K562 (cell line): ENCODE results near the gene ZFTA. TPM values are rescaled to one million over a fixed set of nuclear protein-coding genes. Genes with fewer than 3 reads are reported as not detected.
A peak's percentile ranks its signal among the peaks of the same experiment; 100 is the strongest.

Experiments
- CHAMP1 ChIP-seq: fragments of 450-650 bp; IDR thresholded peaks from 2 replicates; pipeline ENCODE4 v1.6.1; 2016; ENCODE audit warnings: mild to moderate bottlenecking
- RAD51 ChIP-seq: fragments of 450-650 bp; IDR thresholded peaks from 2 replicates; pipeline ENCODE4 v1.7.1; 2016; ENCODE audit warnings: low read depth, mild to moderate bottlenecking, borderline replicate concordance
- ZC3H4 ChIP-seq: sonication (generic); formaldehyde crosslinking; IDR thresholded peaks from 2 replicates; pipeline ENCODE4 v1.9.0; 2021; ENCODE audit warnings: missing genetic modification reagents, borderline replicate concordance
- ZNF212 ChIP-seq: fragments of 450-650 bp; formaldehyde crosslinking; IDR thresholded peaks from 2 replicates; pipeline ENCODE4 v1.4.0; 2020; ENCODE audit warnings: mild to moderate bottlenecking
- ZNF778 ChIP-seq: fragments of 450-650 bp; formaldehyde crosslinking; IDR thresholded peaks from 2 replicates; pipeline ENCODE4 v1.4.0; 2020; ENCODE audit warnings: mild to moderate bottlenecking, moderate library complexity
- polyA plus RNA-seq, 8 experiments: library from polyadenylated mRNA; depleted of rRNA in 4 of 8; stranded (reverse) in 5 of 8; unstranded in 3 of 8; fragments of >200 nt; fragmentation: Nextera tagmentation in 2 of 8; fragmentation: Illumina TruSeq in 1 of 8; extraction: Ambion mirVana in 2 of 8; extraction: Trizol in 1 of 8; gene quantifications; 2 replicates each; pipeline versions ENCODE4 v1.2.1 to v1.2.3, GENCODE V29; 2011 to 2014; ENCODE audit warnings: inconsistent platforms in 1 of 8, missing spikeins in 1 of 8
- total RNA-seq, 7 experiments: library from RNA; depleted of rRNA in 6 of 7; stranded (reverse); fragments of >200 nt in 6 of 7; fragmentation: Illumina TruSeq in 2 of 7; extraction: Trizol in 2 of 7; gene quantifications; 2 replicates each; pipeline versions ENCODE4 v1.2.1 to v1.2.3, GENCODE V29; 2011 to 2021; ENCODE audit warnings: low replicate concordance in 1 of 7
- TF ChIP-seq, protein P1 (sequence below): fragments of 450-650 bp; IDR thresholded peaks from 2 replicates; pipeline ENCODE4 v1.6.1; 2016; ENCODE audit warnings: low read depth
- TF ChIP-seq, protein P2 (sequence below): fragments of 250-450 bp; sonication (Bioruptor Pico); IDR thresholded peaks from 2 replicates; pipeline ENCODE4 v1.4.0; 2020; ENCODE audit warnings: borderline replicate concordance
- TF ChIP-seq, protein P3 (sequence below): sonication (generic); formaldehyde crosslinking; IDR thresholded peaks from 2 replicates; pipeline ENCODE4 v1.8.0; 2022; ENCODE audit warnings: missing genetic modification reagents, mild to moderate bottlenecking, borderline replicate concordance
- TF ChIP-seq, protein P4 (sequence below): sonication (generic); formaldehyde crosslinking; IDR thresholded peaks from 2 replicates; pipeline ENCODE4 v1.5.0; 2020; ENCODE audit warnings: missing genetic modification reagents

The ZFTA gene
- total and polyA plus RNA-seq, 9 of the 15 experiments (the other 6 are each of a cell fraction or from before 2014, with no cell fraction given), result 0.45 to 12.3 (median 2.9) TPM

DNA sequence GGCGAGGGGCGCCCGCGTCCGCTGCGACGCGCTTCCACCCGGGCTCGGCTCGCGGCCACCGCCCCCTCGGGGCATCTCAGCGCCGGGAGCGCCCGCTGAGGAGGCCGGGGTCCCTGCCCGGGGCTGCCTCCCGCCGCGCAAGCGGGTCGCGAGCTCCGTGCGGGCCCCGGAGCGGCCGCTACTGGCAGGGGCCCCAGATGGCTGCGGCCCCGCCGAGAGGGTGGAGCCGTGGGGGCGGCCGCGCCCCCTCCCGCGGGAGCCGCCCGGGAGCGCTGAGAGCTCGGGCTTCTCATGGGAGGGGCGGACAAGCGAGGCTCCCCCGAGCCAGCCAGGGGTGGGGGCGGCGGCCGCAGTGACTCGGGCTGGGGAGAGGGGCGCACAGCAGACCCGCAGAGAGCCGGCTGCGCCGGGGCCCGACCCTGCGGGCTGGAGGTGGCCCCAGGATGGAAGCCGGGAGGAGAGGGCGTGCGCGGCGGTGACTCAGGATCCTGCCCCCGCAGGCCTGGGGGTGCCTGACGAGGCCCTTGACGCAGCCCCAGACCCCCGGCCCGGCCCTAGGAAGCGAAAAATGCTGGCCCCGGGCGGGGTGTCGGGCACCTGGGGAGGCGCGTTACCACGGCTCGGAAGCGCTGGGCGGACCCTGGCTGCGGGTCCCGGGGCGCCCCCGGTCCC lies 603 bp upstream of the ZFTA start (continued):
- TF ChIP-seq, protein P1, sequence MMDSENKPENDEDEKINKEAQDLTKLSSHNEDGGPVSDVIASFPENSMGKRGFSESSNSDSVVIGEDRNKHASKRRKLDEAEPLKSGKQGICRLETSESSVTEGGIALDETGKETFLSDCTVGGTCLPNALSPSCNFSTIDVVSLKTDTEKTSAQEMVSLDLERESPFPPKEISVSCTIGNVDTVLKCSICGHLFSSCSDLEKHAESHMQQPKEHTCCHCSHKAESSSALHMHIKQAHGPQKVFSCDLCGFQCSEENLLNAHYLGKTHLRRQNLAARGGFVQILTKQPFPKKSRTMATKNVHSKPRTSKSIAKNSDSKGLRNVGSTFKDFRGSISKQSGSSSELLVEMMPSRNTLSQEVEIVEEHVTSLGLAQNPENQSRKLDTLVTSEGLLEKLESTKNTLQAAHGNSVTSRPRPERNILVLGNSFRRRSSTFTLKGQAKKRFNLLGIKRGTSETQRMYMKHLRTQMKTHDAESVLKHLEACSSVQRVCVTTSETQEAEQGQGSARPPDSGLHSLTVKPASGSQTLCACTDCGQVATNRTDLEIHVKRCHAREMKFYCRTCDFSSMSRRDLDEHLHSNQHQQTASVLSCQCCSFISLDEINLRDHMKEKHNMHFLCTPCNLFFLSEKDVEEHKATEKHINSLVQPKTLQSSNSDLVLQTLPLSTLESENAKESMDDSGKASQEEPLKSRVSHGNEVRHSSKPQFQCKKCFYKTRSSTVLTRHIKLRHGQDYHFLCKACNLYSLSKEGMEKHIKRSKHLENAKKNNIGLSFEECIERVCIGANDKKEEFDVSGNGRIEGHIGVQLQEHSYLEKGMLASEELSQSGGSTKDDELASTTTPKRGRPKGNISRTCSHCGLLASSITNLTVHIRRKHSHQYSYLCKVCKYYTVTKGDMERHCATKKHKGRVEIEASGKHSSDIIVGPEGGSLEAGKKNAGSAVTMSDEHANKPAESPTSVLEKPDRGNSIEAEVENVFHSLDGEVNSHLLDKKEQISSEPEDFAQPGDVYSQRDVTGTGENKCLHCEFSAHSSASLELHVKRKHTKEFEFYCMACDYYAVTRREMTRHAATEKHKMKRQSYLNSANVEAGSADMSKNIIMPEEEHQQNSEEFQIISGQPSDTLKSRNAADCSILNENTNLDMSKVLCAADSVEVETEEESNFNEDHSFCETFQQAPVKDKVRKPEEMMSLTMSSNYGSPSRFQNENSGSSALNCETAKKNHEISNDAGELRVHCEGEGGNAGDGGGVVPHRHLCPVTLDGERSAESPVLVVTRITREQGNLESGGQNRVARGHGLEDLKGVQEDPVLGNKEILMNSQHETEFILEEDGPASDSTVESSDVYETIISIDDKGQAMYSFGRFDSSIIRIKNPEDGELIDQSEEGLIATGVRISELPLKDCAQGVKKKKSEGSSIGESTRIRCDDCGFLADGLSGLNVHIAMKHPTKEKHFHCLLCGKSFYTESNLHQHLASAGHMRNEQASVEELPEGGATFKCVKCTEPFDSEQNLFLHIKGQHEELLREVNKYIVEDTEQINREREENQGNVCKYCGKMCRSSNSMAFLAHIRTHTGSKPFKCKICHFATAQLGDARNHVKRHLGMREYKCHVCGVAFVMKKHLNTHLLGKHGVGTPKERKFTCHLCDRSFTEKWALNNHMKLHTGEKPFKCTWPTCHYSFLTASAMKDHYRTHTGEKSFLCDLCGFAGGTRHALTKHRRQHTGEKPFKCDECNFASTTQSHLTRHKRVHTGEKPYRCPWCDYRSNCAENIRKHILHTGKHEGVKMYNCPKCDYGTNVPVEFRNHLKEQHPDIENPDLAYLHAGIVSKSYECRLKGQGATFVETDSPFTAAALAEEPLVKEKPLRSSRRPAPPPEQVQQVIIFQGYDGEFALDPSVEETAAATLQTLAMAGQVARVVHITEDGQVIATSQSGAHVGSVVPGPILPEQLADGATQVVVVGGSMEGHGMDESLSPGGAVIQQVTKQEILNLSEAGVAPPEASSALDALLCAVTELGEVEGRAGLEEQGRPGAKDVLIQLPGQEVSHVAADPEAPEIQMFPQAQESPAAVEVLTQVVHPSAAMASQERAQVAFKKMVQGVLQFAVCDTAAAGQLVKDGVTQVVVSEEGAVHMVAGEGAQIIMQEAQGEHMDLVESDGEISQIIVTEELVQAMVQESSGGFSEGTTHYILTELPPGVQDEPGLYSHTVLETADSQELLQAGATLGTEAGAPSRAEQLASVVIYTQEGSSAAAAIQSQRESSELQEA, result peak; percentile 71
- TF ChIP-seq RAD51 (no peak), ZNF778 (CRISPR knock-in tag) (no peak), ZNF212 (CRISPR knock-in tag) (no peak), ZC3H4 (CRISPR knock-in tag) (no peak), CHAMP1 (no peak)
- TF ChIP-seq, protein P2, sequence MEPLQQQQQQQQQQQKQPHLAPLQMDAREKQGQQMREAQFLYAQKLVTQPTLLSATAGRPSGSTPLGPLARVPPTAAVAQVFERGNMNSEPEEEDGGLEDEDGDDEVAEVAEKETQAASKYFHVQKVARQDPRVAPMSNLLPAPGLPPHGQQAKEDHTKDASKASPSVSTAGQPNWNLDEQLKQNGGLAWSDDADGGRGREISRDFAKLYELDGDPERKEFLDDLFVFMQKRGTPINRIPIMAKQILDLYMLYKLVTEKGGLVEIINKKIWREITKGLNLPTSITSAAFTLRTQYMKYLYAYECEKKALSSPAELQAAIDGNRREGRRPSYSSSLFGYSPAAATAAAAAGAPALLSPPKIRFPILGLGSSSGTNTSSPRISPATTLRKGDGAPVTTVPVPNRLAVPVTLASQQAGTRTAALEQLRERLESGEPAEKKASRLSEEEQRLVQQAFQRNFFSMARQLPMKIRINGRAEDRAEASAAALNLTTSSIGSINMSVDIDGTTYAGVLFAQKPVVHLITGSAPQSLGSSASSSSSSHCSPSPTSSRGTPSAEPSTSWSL (CRISPR knock-in tag), result no peak
- TF ChIP-seq, protein P3, sequence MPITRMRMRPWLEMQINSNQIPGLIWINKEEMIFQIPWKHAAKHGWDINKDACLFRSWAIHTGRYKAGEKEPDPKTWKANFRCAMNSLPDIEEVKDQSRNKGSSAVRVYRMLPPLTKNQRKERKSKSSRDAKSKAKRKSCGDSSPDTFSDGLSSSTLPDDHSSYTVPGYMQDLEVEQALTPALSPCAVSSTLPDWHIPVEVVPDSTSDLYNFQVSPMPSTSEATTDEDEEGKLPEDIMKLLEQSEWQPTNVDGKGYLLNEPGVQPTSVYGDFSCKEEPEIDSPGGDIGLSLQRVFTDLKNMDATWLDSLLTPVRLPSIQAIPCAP (CRISPR knock-in tag), result no peak
- TF ChIP-seq, protein P4, sequence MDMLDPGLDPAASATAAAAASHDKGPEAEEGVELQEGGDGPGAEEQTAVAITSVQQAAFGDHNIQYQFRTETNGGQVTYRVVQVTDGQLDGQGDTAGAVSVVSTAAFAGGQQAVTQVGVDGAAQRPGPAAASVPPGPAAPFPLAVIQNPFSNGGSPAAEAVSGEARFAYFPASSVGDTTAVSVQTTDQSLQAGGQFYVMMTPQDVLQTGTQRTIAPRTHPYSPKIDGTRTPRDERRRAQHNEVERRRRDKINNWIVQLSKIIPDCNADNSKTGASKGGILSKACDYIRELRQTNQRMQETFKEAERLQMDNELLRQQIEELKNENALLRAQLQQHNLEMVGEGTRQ (CRISPR knock-in tag), result no peak
